ENCODE data around the gene SELENON. TPM values are rescaled to one million over a fixed set of nuclear protein-coding genes. Genes with fewer than 3 reads are reported as not detected.

The SELENON gene
- total and polyA plus RNA-seq, 8 donors = 1.7 to 81.1 (median 20.0) TPM

- Histone ChIP-seq H3K27ac (no peak overlapping the region), H3K27me3 (no peaks in the 10 kb centered on the region), H3K4me1 (no peaks in the 10 kb centered on the region), H3K36me3 (no peaks in the 10 kb centered on the region), H3K9me3 (no peaks in the 10 kb centered on the region), H3K4me3 (no peak overlapping the region)
- TF ChIP-seq POLR2A (IDR thresholded peaks at IDR 0.05) (no peak), CTCF (IDR thresholded peaks at IDR 0.05) (no peak), EP300 (IDR thresholded peaks at IDR 0.05) (no peak), POLR2AphosphoS5 (IDR thresholded peaks at IDR 0.05) (no peak)
- intact Hi-C loops (cut with DNase I; ENCODE audit: low total_unique reads) = no loop called here
- no peak for DNase-seq
- WGBS, 5 donors = 87 to 93% (median 89%) methylated on average over 3 of the region's 3 CpGs
Measured at GRCh38 chr1:25843483-25843882, 43.5 kb downstream of the SELENON start.

GRCh38 chr1:25844536-25845337 is 44.7 kb downstream of the SELENON start:
- Histone ChIP-seq H3K27ac (no peak overlapping the region), H3K4me3 (no peak overlapping the region), H3K36me3 (no peaks in the 10 kb centered on the region), H3K27me3 (no peaks in the 10 kb centered on the region), H3K9me3 (no peaks in the 10 kb centered on the region), H3K4me1 (no peaks in the 10 kb centered on the region)
- 87 to 91% (median 89%) methylated on average over 3 of the region's 3 CpGs for WGBS, 5 donors
- DNase-seq = no peak
- intact Hi-C loops (cut with DNase I; ENCODE audit: low total_unique reads) = no loop called here
- TF ChIP-seq CTCF (IDR thresholded peaks at IDR 0.05) (no peak), POLR2AphosphoS5 (IDR thresholded peaks at IDR 0.05) (no peak), POLR2A (IDR thresholded peaks at IDR 0.05) (no peak), EP300 (IDR thresholded peaks at IDR 0.05) (no peak)

- H3K27ac ChIP-seq = no peak overlapping the region
- H3K36me3 ChIP-seq = no peaks in the 10 kb centered on the region
- TF ChIP-seq CTCF (IDR thresholded peaks at IDR 0.05) = no peak
- TF ChIP-seq POLR2A (IDR thresholded peaks at IDR 0.05) = no peak
- no peak for TF ChIP-seq POLR2AphosphoS5 (IDR thresholded peaks at IDR 0.05)
- TF ChIP-seq EP300 (IDR thresholded peaks at IDR 0.05) = no peak
- no peak for DNase-seq
- no peaks in the 10 kb centered on the region for H3K4me1 ChIP-seq
- no peak overlapping the region for H3K4me3 ChIP-seq
- no peaks in the 10 kb centered on the region for H3K9me3 ChIP-seq
- H3K27me3 ChIP-seq = no peaks in the 10 kb centered on the region
- 77 to 88% (median 85%) methylated on average over 5 of the region's 5 CpGs for WGBS, 5 donors
- intact Hi-C loops (cut with DNase I; ENCODE audit: low total_unique reads) = no loop called here
Measured at GRCh38 chr1:25845664-25846063, 45.7 kb downstream of the SELENON start.

- intact Hi-C loops (cut with DNase I; ENCODE audit: low total_unique reads) = no loop called here
- no peak for TF ChIP-seq POLR2AphosphoS5 (IDR thresholded peaks at IDR 0.05)
- no peak for TF ChIP-seq POLR2A (IDR thresholded peaks at IDR 0.05)
- no peak for TF ChIP-seq CTCF (IDR thresholded peaks at IDR 0.05)
- TF ChIP-seq EP300 (IDR thresholded peaks at IDR 0.05) = no peak
- H3K27me3 ChIP-seq = no peaks in the 10 kb centered on the region
- DNase-seq = no peak
- H3K36me3 ChIP-seq = no peaks in the 10 kb centered on the region
- H3K4me3 ChIP-seq = no peak overlapping the region
- H3K4me1 ChIP-seq = no peaks in the 10 kb centered on the region
- WGBS, 5 donors = 69 to 75% (median 74%) methylated on average over 4 of the region's 4 CpGs
- no peak overlapping the region for H3K27ac ChIP-seq
- no peaks in the 10 kb centered on the region for H3K9me3 ChIP-seq
Measured at GRCh38 chr1:25847929-25848328, 47.9 kb downstream of the SELENON start.
